Glomerular visceral epithelial cell (primary cell): Measurements from ENCODE around the gene HOXD9.
A peak's percentile ranks its signal among the peaks of the same experiment; 100 is the strongest.

ENCODE experiments used
- DNase-seq: peaks from one replicate; pipeline ENCODE4 v3.0.0-alpha.2; 2016; ENCODE audit errors: extremely low spot score

The HOXD9 gene

GRCh38 chr2:176124110-176124946 lies 1.8 kb downstream of the HOXD9 start:
- DNase-seq = no peak

- no peak for DNase-seq
Observed at GRCh38 chr2:176124947-176125771, 2.6 kb downstream of the HOXD9 start.

GRCh38 chr2:176125772-176126054 lies 3.2 kb downstream of the HOXD9 start:
- no peak for DNase-seq

DNA sequence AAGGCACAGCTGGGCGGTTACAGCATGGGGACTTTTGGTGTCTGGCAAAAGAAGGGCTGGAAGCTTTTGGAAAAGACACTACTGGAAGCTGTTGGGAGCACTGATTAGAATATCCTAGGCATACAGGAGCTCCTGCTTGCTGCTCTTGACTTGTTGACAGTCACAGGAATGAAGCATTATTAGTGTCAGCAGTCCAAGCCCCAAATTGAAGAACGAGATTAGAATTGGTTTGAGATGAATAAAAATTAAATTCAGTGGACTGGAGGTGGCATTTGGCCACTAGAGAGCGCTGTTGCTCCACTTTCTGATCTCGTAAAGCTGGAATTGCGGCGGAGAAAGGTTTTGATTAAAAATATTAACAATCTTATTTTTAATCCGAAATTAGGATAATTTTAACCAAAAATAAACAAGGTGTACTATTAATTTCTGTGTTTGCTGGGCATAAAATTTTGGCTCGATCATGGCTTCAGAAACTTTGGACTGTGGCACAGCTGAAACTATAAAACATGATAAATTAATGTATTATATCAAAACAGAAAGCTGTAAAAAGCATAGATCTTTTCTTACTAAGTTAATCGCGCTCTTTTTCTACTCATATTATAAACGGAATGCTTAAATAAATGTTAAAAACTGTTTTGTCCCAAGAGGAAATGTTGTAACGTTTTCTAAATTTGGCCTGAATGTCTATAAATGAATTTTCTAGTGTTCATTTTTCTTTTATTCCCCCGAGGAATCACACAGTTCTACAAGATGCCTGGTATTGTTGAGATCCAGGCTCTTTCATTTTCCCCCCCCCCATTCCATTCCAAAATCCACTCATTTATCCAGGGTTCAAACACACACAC lies 4.6 kb downstream of the HOXD9 start:
- peak; percentile 66 for DNase-seq

DNA sequence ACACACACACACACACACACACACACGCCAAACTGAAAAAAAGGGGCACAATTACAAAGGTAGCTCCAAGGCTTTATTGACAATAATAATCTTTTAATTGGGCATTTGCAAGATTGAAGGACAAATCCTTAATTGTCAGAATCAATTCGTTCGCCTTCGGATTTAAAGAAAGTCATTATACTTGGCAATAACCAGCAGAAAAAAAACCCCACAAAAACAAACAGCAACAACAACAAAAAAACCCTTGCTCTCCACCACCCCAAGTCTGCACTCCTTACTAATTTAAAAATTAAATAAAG lies 5.2 kb downstream of the HOXD9 start:
- DNase-seq = no peak

DNA sequence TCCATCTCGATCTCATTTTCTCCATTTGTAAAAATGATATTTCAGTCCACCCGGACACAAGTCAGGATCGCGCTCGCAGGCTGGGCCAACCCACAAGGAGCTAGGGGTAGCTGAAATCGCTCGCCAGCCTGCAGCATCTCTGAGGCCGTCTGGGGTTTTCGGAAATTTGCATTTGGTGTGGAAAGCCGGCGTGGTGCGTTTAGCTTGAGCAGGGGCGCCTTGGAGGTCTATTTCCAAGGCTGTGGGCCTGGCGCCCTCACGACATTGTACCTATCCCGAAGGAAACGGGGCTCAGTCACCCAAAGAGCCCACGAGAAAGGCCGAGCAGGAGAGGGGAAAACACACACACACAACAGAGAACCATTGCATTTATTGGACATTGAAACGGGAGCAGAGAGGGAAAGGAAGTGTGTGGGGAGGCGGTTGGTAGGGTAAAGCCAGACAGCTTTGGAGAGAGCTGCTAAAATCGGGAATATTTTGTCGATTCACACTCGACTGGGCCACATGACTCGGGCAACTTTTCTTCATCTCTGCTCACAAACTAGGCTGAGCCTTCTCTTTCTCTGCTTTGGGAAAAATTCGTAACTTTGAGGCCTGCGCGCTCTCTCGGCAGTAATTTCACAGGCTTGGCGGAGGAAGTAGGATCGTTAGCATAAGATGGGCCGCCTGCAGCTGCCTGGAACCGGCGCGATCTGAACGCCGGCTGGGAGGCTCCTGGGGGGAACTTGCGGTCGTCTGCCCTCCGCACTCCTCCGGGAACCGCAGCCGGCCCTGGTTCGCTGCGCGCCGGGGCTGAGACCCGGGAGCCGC lies 5.9 kb downstream of the HOXD9 start:
- DNase-seq = no peak

GRCh38 chr2:176128982-176129796 lies 6.7 kb downstream of the HOXD9 start, which contains the start of gene HOXD8:
TSS of gene HOXD8 (plus strand) at chr2:176129705. CDS start at chr2:176130367, 662 bp downstream.
- peak; percentile 84 for DNase-seq

- no peak for DNase-seq
Observed at GRCh38 chr2:176129813-176130146, 7.3 kb downstream of the HOXD9 start.

DNA sequence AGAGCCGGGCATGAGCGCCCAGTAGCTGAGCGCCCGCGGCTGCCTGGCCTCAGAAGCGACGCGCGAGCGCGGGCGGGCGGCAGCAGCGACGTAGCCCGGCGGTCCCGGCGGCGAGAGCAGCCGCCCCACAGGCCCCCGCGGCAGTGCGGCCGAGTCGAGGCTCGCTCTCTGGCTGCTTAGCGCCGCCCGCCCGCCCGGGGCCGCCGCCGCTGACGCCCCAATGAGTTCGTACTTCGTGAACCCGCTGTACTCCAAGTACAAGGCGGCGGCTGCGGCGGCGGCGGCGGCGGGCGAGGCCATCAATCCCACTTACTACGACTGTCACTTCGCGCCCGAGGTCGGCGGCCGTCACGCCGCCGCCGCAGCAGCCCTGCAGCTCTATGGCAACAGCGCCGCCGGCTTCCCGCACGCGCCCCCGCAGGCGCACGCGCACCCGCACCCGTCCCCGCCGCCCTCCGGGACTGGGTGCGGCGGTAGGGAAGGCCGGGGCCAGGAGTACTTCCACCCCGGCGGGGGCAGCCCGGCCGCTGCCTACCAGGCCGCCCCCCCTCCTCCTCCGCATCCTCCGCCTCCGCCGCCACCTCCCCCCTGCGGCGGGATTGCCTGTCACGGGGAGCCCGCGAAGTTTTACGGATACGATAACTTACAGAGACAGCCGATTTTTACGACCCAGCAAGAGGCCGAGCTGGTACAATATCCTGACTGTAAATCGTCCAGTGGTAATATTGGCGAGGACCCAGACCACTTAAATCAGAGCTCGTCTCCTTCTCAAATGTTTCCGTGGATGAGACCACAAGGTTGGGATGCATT lies 7.8 kb downstream of the HOXD9 start:
- peak; percentile 68 for DNase-seq

GRCh38 chr2:176130957-176131847 lies 8.7 kb downstream of the HOXD9 start:
- DNase-seq = no peak

DNA sequence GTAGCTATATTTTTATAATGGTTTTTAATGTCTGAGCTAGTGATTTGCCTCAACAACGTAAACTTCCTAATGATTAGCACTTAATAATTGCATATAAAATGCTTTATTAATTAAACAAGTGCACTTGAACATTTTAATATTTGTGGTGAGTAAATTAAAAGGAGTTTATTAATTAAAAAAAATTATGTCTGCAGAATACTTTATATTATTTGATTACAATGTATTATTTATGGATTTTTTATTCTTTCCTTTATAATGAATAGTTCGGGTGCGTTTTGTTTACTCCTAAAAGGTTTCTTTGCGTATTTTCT lies 9.3 kb downstream of the HOXD9 start:
- no peak for DNase-seq

DNA sequence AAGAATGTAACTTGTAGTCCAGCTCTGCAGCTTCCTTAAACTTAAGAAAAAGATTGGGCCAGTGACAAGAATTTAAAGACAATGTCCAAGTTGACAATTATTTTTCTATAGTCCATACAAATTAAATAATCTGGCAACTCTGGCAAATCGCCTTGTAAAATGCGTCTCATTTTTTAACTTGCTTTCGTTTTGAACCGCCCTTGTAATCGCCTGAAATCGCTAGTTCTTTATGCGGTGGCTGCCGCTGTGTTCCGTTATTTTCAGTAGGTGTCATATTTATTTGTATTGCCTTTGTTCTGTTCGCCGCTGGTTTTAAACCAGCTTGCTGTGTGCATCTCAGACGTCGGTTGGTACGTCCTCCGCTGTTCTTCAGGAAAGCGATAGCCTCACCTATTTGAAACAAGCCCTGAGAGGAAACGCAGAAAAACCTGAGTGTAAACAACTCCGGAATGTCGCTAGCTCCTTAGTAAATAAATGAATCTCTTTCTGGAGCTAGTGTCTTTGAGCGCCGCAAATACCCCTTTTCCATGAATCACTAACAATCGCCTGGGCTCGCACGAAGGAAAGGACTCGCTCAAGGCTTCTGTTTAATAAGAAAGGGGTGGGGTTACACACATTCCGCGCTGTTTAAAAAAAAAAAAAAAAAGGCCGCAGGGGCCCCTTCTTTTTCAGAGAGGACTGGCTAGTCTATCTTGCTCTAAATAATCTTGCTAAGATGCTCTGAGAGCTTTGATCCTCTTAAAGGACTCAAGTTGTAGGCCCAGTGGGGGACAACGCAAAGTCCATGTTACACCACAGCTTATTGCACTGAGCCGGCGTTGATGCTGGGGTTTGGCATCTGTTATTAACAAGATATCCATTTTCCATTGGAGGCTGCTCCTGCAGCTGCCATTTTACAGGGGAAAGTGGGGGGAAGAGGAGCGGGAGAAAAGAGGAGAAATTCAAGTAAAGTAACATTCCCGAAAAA lies 10.0 kb downstream of the HOXD9 start:
- DNase-seq = no peak

DNA sequence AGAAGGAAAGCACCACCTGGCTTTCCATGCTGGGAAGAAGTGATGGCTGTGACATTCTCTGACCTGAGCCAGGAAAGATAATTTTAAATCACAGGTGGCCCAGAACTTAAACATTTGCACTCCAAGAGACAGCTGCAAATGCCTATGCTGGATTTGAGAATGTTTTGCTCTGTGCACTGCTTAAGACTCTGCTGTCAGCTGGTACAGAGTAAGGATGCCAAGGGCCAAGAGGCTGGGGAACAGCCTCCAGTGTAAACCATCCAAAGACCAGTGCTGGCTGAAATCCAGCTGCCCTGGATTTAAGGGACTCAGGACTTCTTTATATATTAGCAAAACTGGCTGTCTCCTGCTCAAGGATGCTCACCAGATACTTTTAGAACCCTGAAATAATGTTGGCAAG lies 10.9 kb downstream of the HOXD9 start:
- DNase-seq = no peak

GRCh38 chr2:176134035-176134434 lies 11.5 kb downstream of the HOXD9 start:
- no peak for DNase-seq

GRCh38 chr2:176135035-176135440 lies 12.5 kb downstream of the HOXD9 start:
- DNase-seq = peak; percentile 44

GRCh38 chr2:176136374-176137251 lies 14.1 kb downstream of the HOXD9 start:
- peak; percentile 66 for DNase-seq

DNA sequence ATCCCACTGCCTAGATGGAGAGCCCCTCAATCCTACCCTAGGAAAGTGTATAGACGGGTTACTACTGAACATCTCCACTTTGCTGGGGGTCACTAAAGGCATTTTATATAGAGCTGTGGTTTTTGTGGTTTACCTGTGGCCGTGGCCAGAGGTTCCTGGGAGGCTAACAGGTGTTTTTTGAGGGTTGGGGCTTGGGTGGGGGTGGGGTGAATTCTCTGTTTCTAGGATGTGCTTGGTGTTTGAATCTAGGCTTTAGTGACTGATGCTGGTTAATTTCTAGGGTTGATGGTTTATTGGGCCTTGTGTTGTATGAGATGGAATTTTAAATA lies 14.7 kb downstream of the HOXD9 start:
- DNase-seq = no peak
